Neural cell (in vitro differentiated cells): Measurements from ENCODE around the gene BCAS1.

Experiments used
- CTCF ChIP-seq: fragments of 450-650 bp; IDR thresholded peaks from 2 replicates; pipeline ENCODE4 v1.5.1; 2014; ENCODE audit warnings: antibody characterized with exemption, mild to moderate bottlenecking, moderate library complexity; ENCODE audit not compliant: poor library complexity, severe bottlenecking
- EP300 ChIP-seq: fragments of 450-650 bp; conservative IDR thresholded peaks from 2 replicates; pipeline ENCODE4 v1.6.1; 2014; ENCODE audit warnings: antibody characterized with exemption, mild to moderate bottlenecking, moderate library complexity; ENCODE audit not compliant: poor library complexity, severe bottlenecking
- POLR2AphosphoS5 ChIP-seq: IDR thresholded peaks from 2 replicates; pipeline ENCODE4 v1.6.1; 2012
- SMC3 ChIP-seq: fragments of 450-650 bp; conservative IDR thresholded peaks from 2 replicates; pipeline ENCODE4 v1.6.1; 2014; ENCODE audit warnings: antibody characterized with exemption, mild to moderate bottlenecking, moderate library complexity; ENCODE audit not compliant: poor library complexity
- TAF1 ChIP-seq: IDR thresholded peaks from 2 replicates; pipeline ENCODE4 v1.6.1; 2012; ENCODE audit warnings: low read depth

- TF ChIP-seq CTCF (no peak), EP300 (no peak), TAF1 (no peak), SMC3 (no peak), POLR2AphosphoS5 (no peak)
These were observed 48.8 kb downstream of the BCAS1 start for GRCh38 chr20:54021446-54022235.
